Measurements from ENCODE around the gene COL4A3. TPM values are rescaled to one million over a fixed set of nuclear protein-coding genes. Genes with fewer than 3 reads are reported as not detected.

Gene COL4A3
- total and polyA plus RNA-seq, 9 of the 15 experiments (the other 6 are each of a cell fraction or from before 2014, with no cell fraction given): not detected

- TF ChIP-seq, protein P1, sequence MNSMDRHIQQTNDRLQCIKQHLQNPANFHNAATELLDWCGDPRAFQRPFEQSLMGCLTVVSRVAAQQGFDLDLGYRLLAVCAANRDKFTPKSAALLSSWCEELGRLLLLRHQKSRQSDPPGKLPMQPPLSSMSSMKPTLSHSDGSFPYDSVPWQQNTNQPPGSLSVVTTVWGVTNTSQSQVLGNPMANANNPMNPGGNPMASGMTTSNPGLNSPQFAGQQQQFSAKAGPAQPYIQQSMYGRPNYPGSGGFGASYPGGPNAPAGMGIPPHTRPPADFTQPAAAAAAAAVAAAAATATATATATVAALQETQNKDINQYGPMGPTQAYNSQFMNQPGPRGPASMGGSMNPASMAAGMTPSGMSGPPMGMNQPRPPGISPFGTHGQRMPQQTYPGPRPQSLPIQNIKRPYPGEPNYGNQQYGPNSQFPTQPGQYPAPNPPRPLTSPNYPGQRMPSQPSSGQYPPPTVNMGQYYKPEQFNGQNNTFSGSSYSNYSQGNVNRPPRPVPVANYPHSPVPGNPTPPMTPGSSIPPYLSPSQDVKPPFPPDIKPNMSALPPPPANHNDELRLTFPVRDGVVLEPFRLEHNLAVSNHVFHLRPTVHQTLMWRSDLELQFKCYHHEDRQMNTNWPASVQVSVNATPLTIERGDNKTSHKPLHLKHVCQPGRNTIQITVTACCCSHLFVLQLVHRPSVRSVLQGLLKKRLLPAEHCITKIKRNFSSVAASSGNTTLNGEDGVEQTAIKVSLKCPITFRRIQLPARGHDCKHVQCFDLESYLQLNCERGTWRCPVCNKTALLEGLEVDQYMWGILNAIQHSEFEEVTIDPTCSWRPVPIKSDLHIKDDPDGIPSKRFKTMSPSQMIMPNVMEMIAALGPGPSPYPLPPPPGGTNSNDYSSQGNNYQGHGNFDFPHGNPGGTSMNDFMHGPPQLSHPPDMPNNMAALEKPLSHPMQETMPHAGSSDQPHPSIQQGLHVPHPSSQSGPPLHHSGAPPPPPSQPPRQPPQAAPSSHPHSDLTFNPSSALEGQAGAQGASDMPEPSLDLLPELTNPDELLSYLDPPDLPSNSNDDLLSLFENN (IDR thresholded peaks at IDR 0.05; ENCODE audit: low read depth in 2 of 2, low read length in 2 of 2): 0 out of 4 replicates have a peak, but pooled peaks of 1 of the 2 experiments have one; percentile 14
- TF ChIP-seq MEIS2 (IDR thresholded peaks at IDR 0.05; ENCODE audit: partially characterized antibody): no peak
- TF ChIP-seq, protein P2, sequence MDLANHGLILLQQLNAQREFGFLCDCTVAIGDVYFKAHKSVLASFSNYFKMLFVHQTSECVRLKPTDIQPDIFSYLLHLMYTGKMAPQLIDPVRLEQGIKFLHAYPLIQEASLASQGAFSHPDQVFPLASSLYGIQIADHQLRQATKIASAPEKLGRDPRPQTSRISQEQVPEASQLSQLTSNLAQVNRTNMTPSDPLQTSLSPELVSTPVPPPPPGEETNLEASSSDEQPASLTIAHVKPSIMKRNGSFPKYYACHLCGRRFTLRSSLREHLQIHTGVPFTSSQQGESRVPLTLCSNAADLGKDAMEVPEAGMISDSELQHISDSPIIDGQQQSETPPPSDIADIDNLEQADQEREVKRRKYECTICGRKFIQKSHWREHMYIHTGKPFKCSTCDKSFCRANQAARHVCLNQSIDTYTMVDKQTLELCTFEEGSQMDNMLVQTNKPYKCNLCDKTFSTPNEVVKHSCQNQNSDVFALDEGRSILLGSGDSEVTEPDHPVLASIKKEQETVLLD (IDR thresholded peaks at IDR 0.05): no peak
- no peak for TF ChIP-seq U2AF1 (optimal IDR thresholded peaks at IDR 0.05; ENCODE audit: low read depth, low read length)
- peak; percentile 36; the same call in 1 of the 2 replicates for TF ChIP-seq NR2C1 (IDR thresholded peaks at IDR 0.05)
- peak; percentile 43 for TF ChIP-seq NR2C1 (tag; IDR thresholded peaks at IDR 0.05)
- peak; percentile 91 for TF ChIP-seq EGR1 (conservative IDR thresholded peaks at IDR 0.05)
- TF ChIP-seq MYC (IDR thresholded peaks at IDR 0.05; ENCODE audit: low read depth, low read length): peak; percentile 92
- TF ChIP-seq MYC (CRISPR knock-in tag; IDR thresholded peaks at IDR 0.05; ENCODE audit: borderline replicate concordance, low read depth): no peak
- no peak; the same call in 1 of the 2 replicates for TF ChIP-seq ZNF766 (CRISPR knock-in tag; conservative IDR thresholded peaks at IDR 0.05)
- TF ChIP-seq, protein P3, sequence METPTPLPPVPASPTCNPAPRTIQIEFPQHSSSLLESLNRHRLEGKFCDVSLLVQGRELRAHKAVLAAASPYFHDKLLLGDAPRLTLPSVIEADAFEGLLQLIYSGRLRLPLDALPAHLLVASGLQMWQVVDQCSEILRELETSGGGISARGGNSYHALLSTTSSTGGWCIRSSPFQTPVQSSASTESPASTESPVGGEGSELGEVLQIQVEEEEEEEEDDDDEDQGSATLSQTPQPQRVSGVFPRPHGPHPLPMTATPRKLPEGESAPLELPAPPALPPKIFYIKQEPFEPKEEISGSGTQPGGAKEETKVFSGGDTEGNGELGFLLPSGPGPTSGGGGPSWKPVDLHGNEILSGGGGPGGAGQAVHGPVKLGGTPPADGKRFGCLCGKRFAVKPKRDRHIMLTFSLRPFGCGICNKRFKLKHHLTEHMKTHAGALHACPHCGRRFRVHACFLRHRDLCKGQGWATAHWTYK (CRISPR knock-in tag; IDR thresholded peaks at IDR 0.05): peak; percentile 69; the same call in 1 of the 2 replicates
- TF ChIP-seq ZBTB34 (CRISPR knock-in tag; IDR thresholded peaks at IDR 0.05): no peak
- no peak for TF ChIP-seq PPARD (CRISPR knock-in tag; IDR thresholded peaks at IDR 0.05)
- no peak for TF ChIP-seq TAF15 (IDR thresholded peaks at IDR 0.05; ENCODE audit: low read depth, low read length)
- peak; percentile 98 for TF ChIP-seq USF2 (CRISPR knock-in tag; IDR thresholded peaks at IDR 0.05)
- no peak for TF ChIP-seq PTRF (tag; IDR thresholded peaks at IDR 0.05)
- TF ChIP-seq ETS1 (conservative IDR thresholded peaks at IDR 0.05; ENCODE audit: control insufficient read depth, low read depth, low read length): peak; percentile 68; the same call in 1 of the 2 replicates
Observed at GRCh38 chr2:227324995-227325838, 160.8 kb downstream of the COL4A3 start, which contains the start of gene MFF (continued).

Data from K562 (cell line).